Common myeloid progenitor, CD34-positive (primary cell): ENCODE results near the gene DHRS12.

Experiments
- CTCF ChIA-PET: fragments of 350-600 bp; sonication (Branson Sonifier 250); formaldehyde crosslinking; loops from one replicate; lab custom pipeline; 2021; ENCODE audit warnings: antibody characterized with exemption; lab: Charles Lee
- POLR2A ChIA-PET: fragments of 350-600 bp; sonication (Branson Sonifier 250); formaldehyde crosslinking; loops from one replicate; lab custom pipeline; 2021; ENCODE audit warnings: antibody characterized with exemption; lab: Charles Lee
- DNase-seq, 3 donors: peaks; one replicate each; pipeline versions ENCODE4 v3.0.0 to v3.0.0-alpha.2; 2013
- H3K27ac ChIP-seq, 2 experiments: 1 replicate in 1 of 2; 2 replicates in 1 of 2; pipeline ENCODE4 v1.7.0; 2013; ENCODE audit warnings: inconsistent platforms in 2 of 2, low read length in 2 of 2, mild to moderate bottlenecking in 2 of 2, low read depth in 1 of 2, moderate library complexity in 1 of 2; ENCODE audit not compliant: severe bottlenecking in 2 of 2, insufficient read depth in 1 of 2, poor library complexity in 1 of 2
- H3K27me3 ChIP-seq, 5 experiments: replicated peaks in 2 of 5; 1 replicate in 3 of 5; 2 replicates in 2 of 5; pipeline versions ENCODE4 v1.6.1 to v1.7.0; 2013; ENCODE audit warnings: low read length in 4 of 5, mild to moderate bottlenecking in 2 of 5, moderate library complexity in 2 of 5, inconsistent platforms in 1 of 5; ENCODE audit not compliant: insufficient read depth in 5 of 5, control insufficient read depth in 4 of 5
- H3K36me3 ChIP-seq, 4 experiments: 1 replicate in 2 of 4; 2 replicates in 2 of 4; pipeline versions ENCODE4 v1.6.1 to v1.7.0; 2013; ENCODE audit warnings: low read length in 3 of 4, control low read depth in 1 of 4, mild to moderate bottlenecking in 1 of 4; ENCODE audit not compliant: control insufficient read depth in 4 of 4, insufficient read depth in 4 of 4
- H3K4me1 ChIP-seq, 4 experiments: 1 replicate in 3 of 4; 2 replicates in 1 of 4; pipeline versions ENCODE4 v1.6.1 to v1.7.1; 2013; ENCODE audit warnings: low read length in 3 of 4, mild to moderate bottlenecking in 3 of 4, control low read depth in 1 of 4, inconsistent platforms in 1 of 4, moderate library complexity in 1 of 4; ENCODE audit not compliant: control insufficient read depth in 4 of 4, insufficient read depth in 4 of 4; ENCODE audit errors: control extremely low read depth in 1 of 4
- H3K4me3 ChIP-seq, 7 experiments: 1 replicate in 4 of 7; 2 replicates in 3 of 7; pipeline versions ENCODE4 v1.5.1 to v1.7.0; 2013; ENCODE audit warnings: mild to moderate bottlenecking in 7 of 7, low read length in 6 of 7, moderate library complexity in 6 of 7, inconsistent platforms in 2 of 7, low read depth in 2 of 7, control low read depth in 1 of 7; ENCODE audit not compliant: insufficient read depth in 4 of 7, control insufficient read depth in 1 of 7; ENCODE audit errors: extremely low read depth in 1 of 7
- H3K9me3 ChIP-seq, 5 experiments: 1 replicate in 4 of 5; 2 replicates in 1 of 5; pipeline versions ENCODE4 v1.6.1 to v1.7.1; 2013; ENCODE audit warnings: low read length in 4 of 5, mild to moderate bottlenecking in 2 of 5, inconsistent platforms in 1 of 5, low read depth in 1 of 5, moderate library complexity in 1 of 5; ENCODE audit not compliant: control insufficient read depth in 4 of 5, insufficient read depth in 2 of 5; ENCODE audit errors: control extremely low read depth in 1 of 5
- WGBS: methylation state at CpG from one replicate; pipeline ENCODE4 v1.1.5; 2013; ENCODE audit not compliant: insufficient coverage; 5-methylcytosine and 5-hydroxymethylcytosine counted together

DHRS12 gene

DNA sequence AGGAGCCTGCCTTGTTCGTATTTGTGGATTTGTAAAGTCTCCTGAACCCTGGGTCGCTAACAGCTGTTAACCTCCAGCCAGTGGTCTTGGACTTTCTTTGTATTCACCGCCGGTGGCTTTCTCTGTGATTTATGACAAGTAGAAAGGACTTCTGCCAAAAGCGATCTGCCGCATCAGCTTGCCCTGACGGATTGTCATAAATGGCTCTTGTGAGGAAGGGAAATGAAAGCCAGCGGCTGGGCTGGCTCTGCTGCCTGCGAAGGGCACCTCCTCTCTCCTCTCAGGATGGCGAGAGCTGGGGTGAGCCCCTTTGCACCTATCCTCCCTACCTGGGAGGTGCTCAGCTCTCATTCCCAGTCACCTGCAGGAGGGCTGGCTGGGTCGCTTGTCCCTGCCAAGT lies 25.6 kb downstream of the DHRS12 start:
- H3K4me3 ChIP-seq, result peak overlapping the region in 4 of 7 experiments; percentile 12 to 60 (median 47)
- H3K36me3 ChIP-seq, result no peaks in the 10 kb centered on the region
- ChIA-PET POLR2A (interaction anchor here (1.0 to 1.3 kb wide), 2 partner anchors 11 to 325 kb away, joined by 3 to 7 read pairs; no protein-coding TSS in a partner anchor), CTCF (interaction anchor here (0.8 to 12.0 kb wide), 5 partner anchors 17 to 345 kb away, joined by 3 to 160 read pairs (median 3); no protein-coding TSS in a partner anchor)
- H3K27me3 ChIP-seq, result no peaks in the 10 kb centered on the region
- DNase-seq, result peak in 2 of 3 donors; percentile 65 to 67
- 0% methylated on average over 5 of the region's 11 CpGs for WGBS
- peaks cover 3 to 18% (median 14%) of the 10 kb centered on the region in 4 experiments for H3K4me1 ChIP-seq
- no peaks in the 10 kb centered on the region for H3K9me3 ChIP-seq
- H3K27ac ChIP-seq, result no peak overlapping the region

DNA sequence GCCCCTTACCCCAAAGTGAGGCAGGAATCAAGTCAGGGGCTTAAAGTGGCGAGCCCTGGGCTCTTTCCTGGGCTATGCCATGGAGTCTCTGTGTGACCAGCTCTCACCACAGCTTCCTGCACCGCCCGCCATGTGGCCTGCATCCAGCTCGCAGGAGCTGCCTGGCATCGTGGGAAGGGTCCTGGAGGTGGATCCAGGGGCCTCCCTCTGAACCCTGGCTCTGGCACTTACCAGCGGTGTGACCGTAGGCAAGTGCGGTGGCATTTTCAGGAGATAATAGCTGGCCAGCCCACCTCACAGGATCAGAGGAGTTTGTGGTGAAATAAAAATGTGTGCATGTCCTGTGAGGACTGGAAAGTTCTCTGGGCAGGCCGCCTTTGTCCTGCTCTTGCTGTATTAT lies 26.0 kb downstream of the DHRS12 start:
- Histone ChIP-seq H3K36me3 (no peaks in the 10 kb centered on the region), H3K27me3 (no peaks in the 10 kb centered on the region), H3K27ac (no peak overlapping the region), H3K9me3 (no peaks in the 10 kb centered on the region), H3K4me3 (peak overlapping the region in 3 of 7 experiments; percentile 12 to 60 (median 48)), H3K4me1 (peaks cover 3 to 18% (median 14%) of the 10 kb centered on the region in 4 experiments)
- POLR2A ChIA-PET, result interaction anchor here (0.6 to 1.3 kb wide), 3 partner anchors 11 to 324 kb away, joined by 3 to 7 read pairs (median 3); no protein-coding TSS in a partner anchor
- WGBS, result 49% methylated on average over 8 of the region's 9 CpGs
- no peak for DNase-seq
- CTCF ChIA-PET, result interaction anchor here (0.8 to 12.0 kb wide), 4 partner anchors 18 to 344 kb away, joined by 3 to 160 read pairs (median 4); no protein-coding TSS in a partner anchor

DNA sequence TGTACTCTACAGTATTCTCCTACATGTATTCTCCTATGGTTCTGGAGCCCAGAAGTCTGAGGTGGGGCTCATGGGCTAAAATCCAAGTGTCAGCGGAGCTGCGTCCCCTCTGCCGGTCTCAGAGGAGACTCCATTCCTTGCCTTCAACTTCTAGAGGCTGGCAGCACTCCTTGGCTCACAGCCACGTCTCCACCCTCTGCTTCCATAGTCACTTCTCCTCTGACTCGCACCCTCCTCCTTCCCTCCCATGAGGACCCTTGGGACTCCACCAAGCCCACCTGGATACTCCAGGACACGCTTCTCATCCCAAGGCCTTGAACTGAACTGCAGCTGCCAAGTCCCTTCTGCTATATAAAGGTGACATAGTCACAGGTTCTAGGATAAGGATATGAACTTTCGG lies 27.8 kb downstream of the DHRS12 start:
- ChIA-PET CTCF (no interaction called here), POLR2A (no interaction called here)
- no peak overlapping the region for H3K4me3 ChIP-seq
- H3K9me3 ChIP-seq, result no peaks in the 10 kb centered on the region
- H3K27me3 ChIP-seq, result no peaks in the 10 kb centered on the region
- H3K36me3 ChIP-seq, result peaks cover 0 to 3% (median 0%) of the 10 kb centered on the region in 4 experiments
- H3K4me1 ChIP-seq, result peaks cover 3 to 18% (median 14%) of the 10 kb centered on the region in 4 experiments
- WGBS, result 84% methylated on average over 5 of the region's 7 CpGs
- DNase-seq, result no peak
- H3K27ac ChIP-seq, result no peak overlapping the region

DNA sequence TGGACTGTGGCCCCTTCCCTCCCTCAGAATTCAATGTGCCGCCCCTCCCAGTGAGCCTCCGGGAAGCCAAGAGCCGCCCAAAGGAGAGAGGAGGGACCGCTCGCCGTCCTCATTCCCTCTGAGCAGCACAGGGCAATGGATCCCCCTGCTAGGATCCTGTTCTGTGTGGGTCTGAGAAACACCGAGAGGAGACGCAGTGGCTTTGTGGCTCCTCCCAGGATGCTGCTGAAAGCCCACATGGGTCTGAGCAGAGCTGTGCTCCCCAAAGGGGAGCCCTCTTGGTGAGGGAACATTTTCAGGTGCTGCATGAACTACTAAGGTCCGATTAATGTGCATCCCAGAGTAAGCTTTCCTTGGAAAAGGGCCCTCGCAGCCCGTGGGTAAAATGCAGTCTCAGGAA lies 30.4 kb downstream of the DHRS12 start:
- H3K27ac ChIP-seq, result no peak overlapping the region
- H3K27me3 ChIP-seq, result no peaks in the 10 kb centered on the region
- no peak for DNase-seq
- 87% methylated on average over 8 of the region's 11 CpGs for WGBS
- H3K4me3 ChIP-seq, result no peak overlapping the region
- POLR2A ChIA-PET, result no interaction called here
- CTCF ChIA-PET, result no interaction called here
- H3K9me3 ChIP-seq, result no peaks in the 10 kb centered on the region
- H3K36me3 ChIP-seq, result peaks cover 0 to 7% (median 0%) of the 10 kb centered on the region in 4 experiments
- peaks cover 3 to 10% (median 9%) of the 10 kb centered on the region in 4 experiments for H3K4me1 ChIP-seq

DNA sequence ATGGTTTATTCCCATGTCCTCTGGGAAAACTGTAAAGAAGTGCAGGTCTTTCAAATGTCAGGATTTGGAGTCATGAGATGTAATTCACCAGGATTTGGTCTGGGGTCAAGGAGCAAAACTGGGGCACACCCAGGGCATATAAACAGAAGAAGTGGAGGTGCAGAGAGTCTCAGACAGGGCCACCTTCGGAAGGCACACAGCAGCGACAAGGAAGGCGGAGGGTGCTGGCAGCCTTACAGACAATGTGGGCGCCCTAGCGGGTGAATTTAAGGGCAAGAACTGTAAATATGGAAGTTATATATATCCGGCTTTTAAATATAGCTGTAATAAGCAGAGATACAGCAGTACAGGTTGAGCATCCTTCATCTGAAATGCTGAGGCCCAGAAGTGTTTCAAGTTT lies 31.2 kb downstream of the DHRS12 start:
- H3K4me1 ChIP-seq, result peaks cover 0 to 3% (median 2%) of the 10 kb centered on the region in 4 experiments
- POLR2A ChIA-PET, result interaction anchor here (0.7 kb wide), 1 partner anchor 31 kb away, joined by 3 read pairs; no protein-coding TSS in a partner anchor
- H3K9me3 ChIP-seq, result no peaks in the 10 kb centered on the region
- peaks cover 0 to 11% (median 4%) of the 10 kb centered on the region in 4 experiments for H3K36me3 ChIP-seq
- CTCF ChIA-PET, result interaction anchor here (1.6 kb wide), 1 partner anchor 25 kb away, joined by 6 read pairs; no protein-coding TSS in a partner anchor
- H3K27me3 ChIP-seq, result no peaks in the 10 kb centered on the region
- WGBS, result 98% methylated on average over 6 of the region's 6 CpGs
- no peak overlapping the region for H3K27ac ChIP-seq
- DNase-seq, result no peak
- H3K4me3 ChIP-seq, result no peak overlapping the region

DNA sequence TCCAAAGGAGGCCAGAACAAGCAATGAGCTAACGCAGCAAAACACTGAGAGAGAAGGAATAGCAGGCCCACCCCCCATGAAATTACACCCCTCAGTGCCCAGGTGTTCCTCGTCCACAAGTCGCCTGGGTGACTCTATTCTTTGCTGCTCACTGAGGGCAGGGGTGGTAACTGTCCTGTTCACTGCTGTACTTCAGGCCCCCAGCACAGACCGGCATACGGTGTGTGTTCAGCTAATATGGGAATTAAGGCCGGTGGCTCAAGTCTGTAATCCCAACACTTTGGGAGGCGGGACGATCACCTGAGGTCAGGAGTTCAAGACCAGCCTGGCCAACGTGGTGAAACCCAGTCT lies 31.9 kb downstream of the DHRS12 start:
- POLR2A ChIA-PET, result no interaction called here
- Histone ChIP-seq H3K4me1 (no peaks in the 10 kb centered on the region), H3K4me3 (no peak overlapping the region), H3K9me3 (no peaks in the 10 kb centered on the region), H3K36me3 (peaks cover 0 to 11% (median 7%) of the 10 kb centered on the region in 4 experiments), H3K27me3 (no peaks in the 10 kb centered on the region), H3K27ac (no peak overlapping the region)
- 93% methylated on average over 9 of the region's 9 CpGs for WGBS
- CTCF ChIA-PET, result interaction anchor here (0.8 to 1.6 kb wide), 4 partner anchors 11 to 26 kb away, joined by 3 to 6 read pairs (median 4); no protein-coding TSS in a partner anchor
- no peak for DNase-seq

DNA sequence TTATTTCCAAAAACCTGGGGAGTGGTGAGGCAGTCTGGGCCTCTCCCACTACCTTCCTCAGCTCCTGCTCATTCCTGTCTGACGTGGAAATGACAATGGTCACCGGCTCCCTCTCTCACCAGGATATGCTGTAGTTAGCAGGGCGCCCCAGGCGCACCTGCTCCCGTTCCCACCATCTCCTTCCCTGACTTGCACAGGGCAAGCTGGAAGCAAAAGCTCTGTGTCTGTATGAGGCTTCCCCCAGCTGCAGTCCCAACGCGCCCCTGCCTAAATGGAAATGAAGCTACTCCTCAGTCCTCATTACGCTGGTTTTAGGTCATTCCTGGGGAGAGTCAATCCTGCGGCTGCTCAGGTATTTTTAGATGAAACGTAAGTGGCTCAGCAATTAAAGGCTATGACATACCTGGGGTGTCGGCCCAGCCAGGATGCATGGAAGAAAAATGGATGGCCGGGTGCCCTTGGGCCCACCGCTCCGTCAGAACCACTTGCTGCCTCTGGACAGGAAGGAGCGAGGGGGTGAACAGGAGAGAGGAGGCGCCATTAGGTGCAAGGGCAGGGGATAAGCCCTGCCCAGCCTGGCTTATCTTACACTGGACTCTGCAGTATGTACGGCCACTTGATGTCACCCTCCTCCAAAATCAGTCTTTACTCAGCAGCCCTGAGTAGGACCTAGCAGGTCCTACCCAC lies 32.4 kb downstream of the DHRS12 start:
- WGBS, result 98% methylated on average over 16 of the region's 17 CpGs
- Histone ChIP-seq H3K9me3 (no peaks in the 10 kb centered on the region), H3K36me3 (peaks cover 0 to 14% (median 11%) of the 10 kb centered on the region in 4 experiments), H3K4me1 (no peaks in the 10 kb centered on the region), H3K4me3 (no peak overlapping the region), H3K27ac (no peak overlapping the region), H3K27me3 (no peaks in the 10 kb centered on the region)
- no peak for DNase-seq
- ChIA-PET POLR2A (no interaction called here), CTCF (interaction anchor here (0.8 to 1.6 kb wide), 4 partner anchors 11 to 26 kb away, joined by 3 to 6 read pairs (median 4); no protein-coding TSS in a partner anchor)
